Measurements from ENCODE around the gene PARP1.

PARP1 gene

GRCh38 chr1:226407199-226407496 is 745 bp downstream of the PARP1 start:
- peak overlapping the region; percentile 91 for H3K4me3 ChIP-seq (ENCODE audit: low read depth, low read length)

GRCh38 chr1:226406401-226406881 is 1.5 kb downstream of the PARP1 start:
- H3K4me3 ChIP-seq (ENCODE audit: low read depth, low read length) = peak overlapping the region; percentile 91

GRCh38 chr1:226405411-226405988 is 2.4 kb downstream of the PARP1 start:
- peak overlapping the region; percentile 10 for H3K4me3 ChIP-seq (ENCODE audit: low read depth, low read length)

- H3K4me3 ChIP-seq (ENCODE audit: low read depth, low read length) = peak overlapping the region; percentile 21
Observed at GRCh38 chr1:226404904-226405222, 3.0 kb downstream of the PARP1 start.

- peak overlapping the region; percentile 21 for H3K4me3 ChIP-seq (ENCODE audit: low read depth, low read length)
Observed at GRCh38 chr1:226404063-226404903, 3.6 kb downstream of the PARP1 start.

- no peak overlapping the region for H3K4me3 ChIP-seq (ENCODE audit: low read depth, low read length)
Observed at GRCh38 chr1:226403201-226404034, 4.5 kb downstream of the PARP1 start.

- H3K4me3 ChIP-seq (ENCODE audit: low read depth, low read length) = no peak overlapping the region
Observed at GRCh38 chr1:226402739-226403165, 5.1 kb downstream of the PARP1 start.

GRCh38 chr1:226401355-226402303 is 6.3 kb downstream of the PARP1 start:
- no peak overlapping the region for H3K4me3 ChIP-seq (ENCODE audit: low read depth, low read length)

GRCh38 chr1:226400519-226401354 is 7.2 kb downstream of the PARP1 start:
- no peak overlapping the region for H3K4me3 ChIP-seq (ENCODE audit: low read depth, low read length)

- H3K4me3 ChIP-seq (ENCODE audit: low read depth, low read length) = no peak overlapping the region
Observed at GRCh38 chr1:226397955-226398636, 9.8 kb downstream of the PARP1 start.

- H3K4me3 ChIP-seq (ENCODE audit: low read depth, low read length) = no peak overlapping the region
Observed at GRCh38 chr1:226397011-226397926, 10.6 kb downstream of the PARP1 start.

- no peak overlapping the region for H3K4me3 ChIP-seq (ENCODE audit: low read depth, low read length)
Observed at GRCh38 chr1:226395753-226396152, 12.1 kb downstream of the PARP1 start.

- no peak overlapping the region for H3K4me3 ChIP-seq (ENCODE audit: low read depth, low read length)
Observed at GRCh38 chr1:226394462-226394861, 13.4 kb downstream of the PARP1 start.

GRCh38 chr1:226390681-226391080 is 17.2 kb downstream of the PARP1 start:
- H3K4me3 ChIP-seq (ENCODE audit: low read depth, low read length) = no peak overlapping the region

GRCh38 chr1:226388131-226388530 is 19.8 kb downstream of the PARP1 start:
- no peak overlapping the region for H3K4me3 ChIP-seq (ENCODE audit: low read depth, low read length)

GRCh38 chr1:226384717-226385116 is 23.2 kb downstream of the PARP1 start:
- no peak overlapping the region for H3K4me3 ChIP-seq (ENCODE audit: low read depth, low read length)

GRCh38 chr1:226384040-226384439 is 23.9 kb downstream of the PARP1 start:
- no peak overlapping the region for H3K4me3 ChIP-seq (ENCODE audit: low read depth, low read length)

GRCh38 chr1:226382030-226382429 is 25.9 kb downstream of the PARP1 start:
- H3K4me3 ChIP-seq (ENCODE audit: low read depth, low read length) = no peak overlapping the region
